Measurements from ENCODE around the gene SGSM1. TPM values are rescaled to one million over a fixed set of nuclear protein-coding genes. Genes with fewer than 3 reads are reported as not detected.

The SGSM1 gene
- 5.1 TPM for total RNA-seq (2021; ENCODE audit: unreplicated experiment)
- 4.2 and 4.5 TPM in 2 replicates for polyA plus RNA-seq (2012)
- percentile 49 among the genes with signal in this experiment for Bru-seq, nascent RNA
- BruChase-seq, experiment 1, labeled RNA remaining after a 6-hour chase = percentile 49 among the genes with signal in this experiment
- BruChase-seq, experiment 2, labeled RNA remaining after a 2-hour chase = percentile 55 among the genes with signal in this experiment
- long read RNA-seq, full-length matches to known transcripts = 1 of 9 reads
- long read RNA-seq, partial matches to known transcripts = 8 of 9 reads
- long read RNA-seq, other reads (novel, unspliced or antisense) = 0 of 9 reads

- Histone ChIP-seq H3K79me2 (ENCODE audit: insufficient read depth, low read length) (no peaks in the 10 kb centered on the region), H3K9me3 (ENCODE audit: control insufficient read depth in 1 of 2, insufficient read depth in 1 of 2, low read depth in 1 of 2, low read length in 2 of 2) (no peaks in the 10 kb centered on the region), H3K4me3 (replicated peaks in 1 of 2; ENCODE audit: low read depth in 1 of 2, low read length in 2 of 2) (peak within 1 kb of the TSS; percentile 64 to 87), H3K9ac (ENCODE audit: low read length) (peak within 1 kb of the TSS; percentile 82), H3K4me2 (ENCODE audit: low read length) (peak within 1 kb of the TSS; percentile 98), H3K27ac (ENCODE audit: low read depth, low read length) (peak within 1 kb of the TSS; percentile 56; the same call in 1 of the 2 replicates), H3K36me3 (ENCODE audit: control insufficient read depth in 1 of 2, insufficient read depth in 2 of 2, low read length in 2 of 2) (no peaks in the 10 kb centered on the region), H4K20me1 (ENCODE audit: insufficient read depth) (no peaks in the 10 kb centered on the region), H3K9me2 (ENCODE audit: insufficient read depth) (no peaks in the 10 kb centered on the region), H2AFZ (ENCODE audit: low read depth, low read length, poor library complexity, severe bottlenecking) (peak within 1 kb of the TSS; percentile 68), H3K4me1 (ENCODE audit: control insufficient read depth in 1 of 2, insufficient read depth in 2 of 2, low read length in 2 of 2) (peaks cover 3 to 16% of the 10 kb centered on the region in 2 experiments; a peak in 3 of 4 replicates), H3K27me3 (ENCODE audit: insufficient read depth, low read length) (no peaks in the 10 kb centered on the region)
- CTCF ChIA-PET = interaction anchor here (0.8 to 1.3 kb wide), 2 partner anchors 9 to 34 kb away, joined by 3 to 5 read pairs; no protein-coding TSS in a partner anchor
- DNase-seq (ENCODE audit: low read depth, low spot score) (peak; percentile 59), ATAC-seq (peak; percentile 88)
- RAD21 ChIA-PET (ENCODE audit: low non-redundant PET in 1 of 2, low total read pairs in 2 of 2, uncharacterized antibody in 2 of 2, unreplicated experiment in 2 of 2) = interaction anchor here in 1 of 2 experiments (0.6 kb wide), 1 partner anchor 1664 kb away, joined by 5 read pairs; the partner anchor contains the start of gene RSPH14
- TF ChIP-seq, protein P1, sequence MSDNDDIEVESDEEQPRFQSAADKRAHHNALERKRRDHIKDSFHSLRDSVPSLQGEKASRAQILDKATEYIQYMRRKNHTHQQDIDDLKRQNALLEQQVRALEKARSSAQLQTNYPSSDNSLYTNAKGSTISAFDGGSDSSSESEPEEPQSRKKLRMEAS (IDR thresholded peaks at IDR 0.05) = peak; percentile 83
- TF ChIP-seq CBX3 (IDR thresholded peaks at IDR 0.05; ENCODE audit: low read depth) (peak; percentile 87), ZFX (IDR thresholded peaks at IDR 0.05) (peak; percentile 20; the same call in 1 of the 2 replicates), POLR2AphosphoS5 (IDR thresholded peaks at IDR 0.05; ENCODE audit: low read depth, low read length) (peak; percentile 81), FOSL1 (IDR thresholded peaks at IDR 0.05; ENCODE audit: low read depth) (no peak), POLR2A (IDR thresholded peaks at IDR 0.05; ENCODE audit: borderline replicate concordance, extremely low read depth, insufficient read depth, insufficient read length) (peak; percentile 44)
- TF ChIP-seq, protein P2, sequence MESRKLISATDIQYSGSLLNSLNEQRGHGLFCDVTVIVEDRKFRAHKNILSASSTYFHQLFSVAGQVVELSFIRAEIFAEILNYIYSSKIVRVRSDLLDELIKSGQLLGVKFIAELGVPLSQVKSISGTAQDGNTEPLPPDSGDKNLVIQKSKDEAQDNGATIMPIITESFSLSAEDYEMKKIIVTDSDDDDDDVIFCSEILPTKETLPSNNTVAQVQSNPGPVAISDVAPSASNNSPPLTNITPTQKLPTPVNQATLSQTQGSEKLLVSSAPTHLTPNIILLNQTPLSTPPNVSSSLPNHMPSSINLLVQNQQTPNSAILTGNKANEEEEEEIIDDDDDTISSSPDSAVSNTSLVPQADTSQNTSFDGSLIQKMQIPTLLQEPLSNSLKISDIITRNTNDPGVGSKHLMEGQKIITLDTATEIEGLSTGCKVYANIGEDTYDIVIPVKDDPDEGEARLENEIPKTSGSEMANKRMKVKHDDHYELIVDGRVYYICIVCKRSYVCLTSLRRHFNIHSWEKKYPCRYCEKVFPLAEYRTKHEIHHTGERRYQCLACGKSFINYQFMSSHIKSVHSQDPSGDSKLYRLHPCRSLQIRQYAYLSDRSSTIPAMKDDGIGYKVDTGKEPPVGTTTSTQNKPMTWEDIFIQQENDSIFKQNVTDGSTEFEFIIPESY (IDR thresholded peaks at IDR 0.05; ENCODE audit: extremely low read depth, insufficient replicate concordance, low read length) = no peak
- POLR2A ChIA-PET = interaction anchor here (0.7 kb wide), 1 partner anchor 312 kb away, joined by 3 read pairs; no protein-coding TSS in a partner anchor
- intact Hi-C loops (cut with micrococcal nuclease) = no loop called here
- no TSS peak for BruUV-seq (replicated peaks)
These were observed at the start of gene SGSM1 for GRCh38 chr22:24805790-24806662. SGSM1 (plus strand) TSS chr22:24806211; CDS start chr22:24806326, 115 bp downstream.
